Gastrocnemius medialis (tissue), 4 donors: Measurements from ENCODE around the gene VCPKMT. TPM values are rescaled to one million over a fixed set of nuclear protein-coding genes. Genes with fewer than 3 reads are reported as not detected.

ENCODE experiments used
- ATAC-seq, 2 donors: fragments of 150-250 bp; one replicate each; pipeline ENCODE4 v1.9.1; 2016
- DNase-seq, 2 donors: peaks; one replicate each; pipeline ENCODE4 v3.0.0-alpha.2; 2019
- H3K27ac ChIP-seq, 4 donors: fragments of 200-600 bp; sonication (generic); 1 replicate in 1 of 4; 2 replicates in 3 of 4; pipeline ENCODE4 v1.5.1; 2016 to 2018; ENCODE audit warnings: mild to moderate bottlenecking in 2 of 4, moderate library complexity in 1 of 4
- H3K27me3 ChIP-seq, 3 donors: fragments of 200-600 bp; sonication (generic) in 2 of 3; 1 replicate in 1 of 3; 2 replicates in 2 of 3; pipeline versions ENCODE4 v1.5.1 to v1.6.0; 2016 to 2019; ENCODE audit warnings: mild to moderate bottlenecking in 1 of 3, moderate library complexity in 1 of 3
- H3K36me3 ChIP-seq, 2 donors: fragments of 200-600 bp; sonication (generic) in 1 of 2; one replicate each; pipeline ENCODE4 v1.5.1; 2017 to 2018
- H3K4me1 ChIP-seq, 2 donors: fragments of 200-600 bp; sonication (generic) in 1 of 2; one replicate each; pipeline ENCODE4 v1.5.1; 2016 to 2017; ENCODE audit warnings: mild to moderate bottlenecking in 2 of 2
- H3K4me3 ChIP-seq, 4 donors: fragments of 200-600 bp; sonication (generic) in 3 of 4; 1 replicate in 1 of 4; 2 replicates in 3 of 4; pipeline ENCODE4 v1.5.1; 2016 to 2019; ENCODE audit warnings: mild to moderate bottlenecking in 2 of 4
- H3K9me3 ChIP-seq, 3 donors: fragments of 200-600 bp; sonication (generic) in 2 of 3; 1 replicate in 1 of 3; 2 replicates in 2 of 3; pipeline ENCODE4 v1.5.1; 2016 to 2019
- CTCF ChIP-seq, 5 experiments: fragments of 450-650 bp in 3 of 5; fragments of 200-600 bp in 2 of 5; sonication (generic) in 2 of 5; IDR thresholded peaks in 4 of 5; conservative IDR thresholded peaks in 1 of 5; 1 replicate in 4 of 5; 2 replicates in 1 of 5; pipeline ENCODE4 v1.5.1; 2016 to 2019; ENCODE audit warnings: antibody characterized with exemption in 5 of 5, mild to moderate bottlenecking in 3 of 5, moderate library complexity in 3 of 5
- POLR2A ChIP-seq, 2 donors: fragments of 450-650 bp; IDR thresholded peaks; one replicate each; pipeline ENCODE4 v1.6.1; 2017; ENCODE audit warnings: antibody characterized with exemption in 2 of 2, mild to moderate bottlenecking in 2 of 2, moderate library complexity in 2 of 2
- in situ Hi-C, 4 donors: fragments of 200-750 bp; cut with MboI; loops; one replicate each; pipeline versions ENCODE4 v1.15.0 to v1.8.0; 2017; ENCODE audit warnings: low sequenced_read_pairs in 4 of 4
- intact Hi-C: fragments of 100-400 bp; cut with DNase I; formaldehyde crosslinking; loops from one replicate; pipeline ENCODE4 v1.15.1; 2023; ENCODE audit warnings: low total_unique reads
- total RNA-seq, 4 donors: library from RNA; depleted of rRNA; stranded (reverse); fragments of >200 nt; gene quantifications; one replicate each; pipeline versions ENCODE4 v1.1.0 to v1.2.3, GENCODE V29; 2016

Gene VCPKMT
- total RNA-seq, 4 donors from 2014 or later, result 2.2 to 7.3 (median 4.9) TPM

GRCh38 chr14:50093496-50093895, 22.9 kb downstream of the VCPKMT start:
- Histone ChIP-seq H3K4me1 (no peaks in the 10 kb centered on the region), H3K4me3 (no peak overlapping the region), H3K9me3 (no peaks in the 10 kb centered on the region), H3K36me3 (no peaks in the 10 kb centered on the region), H3K27ac (no peak overlapping the region), H3K27me3 (no peaks in the 10 kb centered on the region)
- intact Hi-C loops, result no loop called here
- TF ChIP-seq POLR2A (IDR thresholded peaks at IDR 0.05) (no peak), CTCF (IDR thresholded peaks at IDR 0.05 in 4 of 5, conservative IDR thresholded peaks at IDR 0.05 in 1 of 5) (no peak)
- DNase-seq (no peak), ATAC-seq (no peak)
- in situ Hi-C loops, result loop anchor here in 1 of 4 donors (10.0 kb wide), 1 partner anchor 209 kb away; no protein-coding TSS in a partner anchor

GRCh38 chr14:50092006-50092555, 24.3 kb downstream of the VCPKMT start:
- Histone ChIP-seq H3K27ac (no peak overlapping the region), H3K4me1 (no peaks in the 10 kb centered on the region), H3K4me3 (no peak overlapping the region), H3K36me3 (no peaks in the 10 kb centered on the region), H3K9me3 (no peaks in the 10 kb centered on the region), H3K27me3 (no peaks in the 10 kb centered on the region)
- intact Hi-C loops (no loop called here), in situ Hi-C loops (loop anchor here in 1 of 4 donors (10.0 kb wide), 1 partner anchor 207 kb away; no protein-coding TSS in a partner anchor)
- TF ChIP-seq POLR2A (IDR thresholded peaks at IDR 0.05), result no peak
- TF ChIP-seq CTCF (IDR thresholded peaks at IDR 0.05 in 4 of 5, conservative IDR thresholded peaks at IDR 0.05 in 1 of 5), result no peak
- DNase-seq, result no peak
- ATAC-seq, result no peak

GRCh38 chr14:50091240-50091913, 25.0 kb downstream of the VCPKMT start:
- H3K9me3 ChIP-seq, result no peaks in the 10 kb centered on the region
- intact Hi-C loops (no loop called here), in situ Hi-C loops (loop anchor here in 1 of 4 donors (10.0 kb wide), 1 partner anchor 207 kb away; no protein-coding TSS in a partner anchor)
- H3K4me1 ChIP-seq, result no peaks in the 10 kb centered on the region
- H3K27ac ChIP-seq, result no peak overlapping the region
- H3K4me3 ChIP-seq, result no peak overlapping the region
- no peaks in the 10 kb centered on the region for H3K27me3 ChIP-seq
- ATAC-seq, result no peak
- no peak for DNase-seq
- H3K36me3 ChIP-seq, result no peaks in the 10 kb centered on the region
- TF ChIP-seq CTCF (IDR thresholded peaks at IDR 0.05 in 4 of 5, conservative IDR thresholded peaks at IDR 0.05 in 1 of 5) (no peak), POLR2A (IDR thresholded peaks at IDR 0.05) (no peak)

GRCh38 chr14:50089208-50089607, 27.2 kb downstream of the VCPKMT start:
- in situ Hi-C loops, result no loop called here
- no peaks in the 10 kb centered on the region for H3K4me1 ChIP-seq
- no peak for ATAC-seq
- no peaks in the 10 kb centered on the region for H3K36me3 ChIP-seq
- H3K27me3 ChIP-seq, result no peaks in the 10 kb centered on the region
- H3K4me3 ChIP-seq, result no peak overlapping the region
- no peak overlapping the region for H3K27ac ChIP-seq
- H3K9me3 ChIP-seq, result no peaks in the 10 kb centered on the region
- intact Hi-C loops, result no loop called here
- TF ChIP-seq POLR2A (IDR thresholded peaks at IDR 0.05), result no peak
- TF ChIP-seq CTCF (IDR thresholded peaks at IDR 0.05 in 4 of 5, conservative IDR thresholded peaks at IDR 0.05 in 1 of 5), result no peak
- DNase-seq, result no peak
